Raji (cell line): ENCODE results near the gene KIF26B.

Experiments
- POLR2A ChIP-seq: IDR thresholded peaks from 2 replicates; pipeline ENCODE4 v1.6.1; 2011; ENCODE audit warnings: low read depth, low read length, control low read depth; ENCODE audit not compliant: insufficient read depth

KIF26B gene

DNA sequence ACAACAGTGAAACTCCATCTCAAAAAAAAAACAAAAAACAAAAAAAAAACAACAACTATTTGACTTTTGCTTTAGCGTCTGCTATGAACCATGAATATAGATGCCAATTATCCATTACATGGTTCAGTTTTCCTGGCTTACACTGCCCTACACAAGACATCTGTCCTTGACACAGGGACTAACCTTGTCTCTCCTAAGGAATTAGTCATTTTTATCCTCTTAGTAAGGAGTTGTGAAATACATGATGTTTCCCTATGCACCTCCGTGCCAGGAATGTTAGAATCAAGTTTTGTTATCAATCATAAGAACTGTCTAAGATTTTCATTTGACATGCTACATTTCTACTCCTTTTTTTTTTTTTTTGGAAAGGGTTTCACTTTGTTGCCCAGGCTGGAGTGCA, 241.8 kb downstream of the KIF26B start:
- no peak for TF ChIP-seq POLR2A

DNA sequence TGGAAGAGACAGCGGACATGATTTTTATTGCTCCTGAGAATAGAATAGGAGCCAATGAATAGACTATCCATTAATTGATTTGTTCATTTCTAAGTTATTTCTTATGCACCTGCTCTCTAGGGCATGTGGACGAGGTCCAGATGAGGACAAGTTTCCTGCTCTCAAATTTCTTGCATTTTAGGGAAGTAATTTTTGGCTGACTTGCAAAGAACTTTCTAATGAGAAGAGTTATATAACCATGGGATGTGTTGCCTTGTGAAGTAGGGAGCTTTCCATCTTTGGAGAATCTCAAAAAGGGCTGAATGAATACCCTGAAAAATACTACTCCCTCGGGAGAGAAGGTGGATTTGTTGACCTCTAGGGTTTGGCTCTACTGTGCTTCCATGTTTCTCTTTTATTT, 243.0 kb downstream of the KIF26B start:
- no peak for TF ChIP-seq POLR2A

DNA sequence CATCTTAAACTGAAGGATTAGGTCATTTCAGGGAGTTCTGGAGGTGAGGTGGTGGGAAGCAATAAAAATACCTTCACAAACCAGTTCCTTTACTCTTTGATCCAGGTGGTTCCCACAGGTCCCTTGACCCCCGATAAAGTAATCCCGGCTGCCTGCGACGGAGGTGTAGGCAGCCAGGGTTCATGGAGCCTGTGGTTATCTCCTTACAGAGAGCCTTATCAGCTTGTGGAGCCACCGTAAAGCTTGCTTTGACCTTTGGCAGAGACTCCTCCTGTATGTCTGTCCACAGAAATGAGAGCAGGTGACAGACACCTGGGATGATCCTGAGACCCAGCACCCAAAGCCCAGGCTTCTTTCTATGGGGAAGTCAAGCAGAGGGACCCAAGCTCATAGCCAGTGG, 243.4 kb downstream of the KIF26B start:
- TF ChIP-seq POLR2A: no peak

DNA sequence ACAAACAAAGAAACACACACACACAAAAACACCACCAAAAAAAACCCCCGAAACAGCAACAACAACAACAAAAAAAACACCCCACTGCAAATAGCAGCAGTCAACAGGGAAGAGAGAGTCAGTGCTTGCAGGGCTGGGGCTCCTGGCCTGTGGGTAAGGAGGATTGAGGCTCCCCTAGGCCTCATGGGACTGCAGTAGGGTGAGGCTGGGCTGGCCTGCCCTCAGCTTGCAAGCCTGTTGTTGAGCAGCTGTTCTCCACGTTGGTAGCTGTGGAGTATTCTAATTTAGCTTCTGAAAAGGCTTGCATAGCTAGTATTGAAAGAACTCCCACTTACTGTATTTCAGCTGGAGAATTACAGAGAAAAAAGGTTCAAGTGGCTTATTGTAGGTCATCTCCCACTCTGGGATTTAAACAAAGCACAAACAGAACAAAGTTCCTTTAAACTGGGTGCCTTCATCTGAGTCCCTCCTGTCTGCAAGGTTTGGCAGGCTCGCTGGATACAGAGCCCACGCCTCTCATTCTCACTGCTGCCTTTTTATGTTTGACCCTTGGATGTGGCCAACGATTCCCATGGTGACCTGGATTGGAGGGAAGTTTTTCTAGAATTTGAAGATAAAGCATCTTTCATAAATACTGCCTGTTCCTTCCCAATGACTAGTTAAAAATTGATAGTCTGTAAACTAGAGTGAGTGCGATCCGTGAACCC, 247.2 kb downstream of the KIF26B start:
- TF ChIP-seq POLR2A: no peak

DNA sequence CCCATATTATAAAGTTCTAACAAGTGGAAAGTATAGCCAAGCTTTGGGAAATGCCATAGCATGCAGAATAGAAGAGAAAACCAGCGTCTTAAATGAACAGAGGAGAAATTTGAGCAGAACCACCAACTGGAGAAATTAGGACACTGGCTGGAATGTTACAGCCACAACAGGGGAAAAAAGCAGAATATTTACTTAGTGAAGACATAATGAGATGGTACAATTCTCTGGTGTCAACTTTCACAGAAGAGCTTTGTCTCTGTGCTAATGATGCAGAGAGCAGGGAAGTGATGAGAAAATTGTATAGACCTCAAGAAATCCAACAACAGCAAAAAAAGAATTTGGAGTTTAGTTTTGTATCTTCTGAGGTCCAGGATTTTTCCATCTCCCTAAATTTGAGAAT, 249.7 kb downstream of the KIF26B start:
- no peak for TF ChIP-seq POLR2A

DNA sequence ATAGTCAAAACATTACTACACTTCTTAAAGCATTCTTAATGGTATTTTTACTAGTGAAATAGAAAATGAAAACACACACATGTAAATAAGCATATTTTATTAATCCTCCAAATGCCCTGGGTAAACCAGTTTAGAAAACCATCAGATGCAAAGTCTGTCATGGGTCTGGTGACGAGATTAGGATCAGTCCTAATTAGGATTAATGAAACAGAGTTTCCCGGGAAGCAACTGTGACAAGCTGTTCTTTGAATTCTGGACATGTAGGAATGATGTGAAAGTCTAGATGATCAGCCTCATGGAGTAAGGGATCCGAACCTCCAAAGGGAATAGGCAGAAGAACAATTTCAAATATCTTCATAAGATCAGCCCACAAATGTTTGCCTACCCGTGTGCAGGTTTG, 250.2 kb downstream of the KIF26B start:
- TF ChIP-seq POLR2A: no peak

DNA sequence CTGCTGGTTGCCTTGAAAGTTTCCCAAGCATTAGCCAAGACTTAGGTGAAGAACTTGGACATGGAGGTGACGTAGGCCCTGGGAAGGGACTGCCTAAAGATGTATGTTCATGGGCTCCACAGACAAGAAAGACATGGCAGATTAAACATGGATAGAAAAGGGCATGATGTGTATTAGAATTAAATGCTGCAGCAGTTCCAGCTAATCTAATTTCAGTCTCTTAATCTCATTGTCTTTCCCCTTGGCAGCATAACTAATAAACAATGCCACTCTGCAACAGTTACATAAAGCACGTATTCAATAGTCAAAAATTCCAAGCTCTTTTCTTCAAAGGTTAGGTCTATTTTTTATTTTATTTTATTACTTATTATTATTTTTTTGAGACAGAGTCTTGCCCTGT, 251.6 kb downstream of the KIF26B start:
- TF ChIP-seq POLR2A: no peak

DNA sequence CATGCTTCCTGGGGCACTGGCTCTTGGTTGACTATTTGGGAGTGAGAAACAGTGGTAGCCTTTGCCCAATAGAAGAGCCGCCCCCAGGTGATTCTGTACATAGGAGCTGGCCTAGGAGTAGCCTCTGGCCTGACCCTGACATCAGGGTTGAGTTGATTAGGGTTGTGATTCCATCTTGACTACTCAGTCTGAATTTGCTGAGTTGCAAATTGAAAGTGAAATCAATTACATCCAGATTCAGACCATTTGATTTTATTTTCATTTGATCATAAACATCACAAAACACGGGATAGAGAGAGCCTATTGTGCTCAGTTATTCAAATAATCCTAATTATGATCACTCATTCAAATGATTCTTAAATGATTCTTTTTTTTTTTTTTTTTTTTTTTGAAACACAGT, 253.2 kb downstream of the KIF26B start:
- TF ChIP-seq POLR2A: no peak

DNA sequence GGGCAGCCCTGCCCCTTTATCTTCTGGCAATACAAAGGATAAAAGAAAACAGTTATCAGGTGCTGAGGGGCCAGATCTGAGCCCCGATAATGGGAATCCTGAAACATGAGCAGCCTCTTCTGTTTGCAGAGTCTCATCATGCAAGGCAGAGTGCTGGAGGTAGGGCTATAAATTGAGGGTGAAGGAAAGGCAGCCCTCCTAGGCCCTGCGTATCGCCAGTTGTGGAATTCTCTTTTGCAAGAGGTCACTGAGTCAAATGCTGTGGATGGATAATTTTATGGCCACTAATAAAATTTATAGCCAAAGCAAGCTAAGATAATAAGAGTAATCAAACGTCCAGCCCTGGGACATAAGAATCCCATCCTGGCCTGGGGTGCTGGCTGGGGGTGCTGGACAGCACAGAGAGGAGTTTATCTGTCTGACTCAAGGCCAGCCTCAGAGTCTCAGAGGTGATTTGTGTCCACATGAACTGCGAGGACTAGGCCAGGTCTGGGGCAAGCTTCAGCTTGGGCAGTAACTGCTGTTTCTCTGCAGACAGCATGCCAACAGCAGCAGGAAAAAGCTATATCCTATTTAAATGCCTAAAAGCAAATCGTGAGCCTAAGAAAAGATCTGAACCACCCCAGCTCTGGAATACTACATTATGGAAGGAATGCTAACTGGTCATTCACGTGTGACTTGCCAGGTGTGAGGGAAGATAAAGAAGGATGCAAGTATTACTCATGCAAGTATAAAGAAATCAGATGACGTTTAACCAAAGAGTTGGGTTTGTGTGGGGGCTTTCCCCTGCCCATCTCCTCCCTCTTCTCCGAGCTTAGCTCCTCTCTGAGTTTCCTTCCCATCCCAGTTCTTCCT, 254.8 kb downstream of the KIF26B start:
- TF ChIP-seq POLR2A: no peak

DNA sequence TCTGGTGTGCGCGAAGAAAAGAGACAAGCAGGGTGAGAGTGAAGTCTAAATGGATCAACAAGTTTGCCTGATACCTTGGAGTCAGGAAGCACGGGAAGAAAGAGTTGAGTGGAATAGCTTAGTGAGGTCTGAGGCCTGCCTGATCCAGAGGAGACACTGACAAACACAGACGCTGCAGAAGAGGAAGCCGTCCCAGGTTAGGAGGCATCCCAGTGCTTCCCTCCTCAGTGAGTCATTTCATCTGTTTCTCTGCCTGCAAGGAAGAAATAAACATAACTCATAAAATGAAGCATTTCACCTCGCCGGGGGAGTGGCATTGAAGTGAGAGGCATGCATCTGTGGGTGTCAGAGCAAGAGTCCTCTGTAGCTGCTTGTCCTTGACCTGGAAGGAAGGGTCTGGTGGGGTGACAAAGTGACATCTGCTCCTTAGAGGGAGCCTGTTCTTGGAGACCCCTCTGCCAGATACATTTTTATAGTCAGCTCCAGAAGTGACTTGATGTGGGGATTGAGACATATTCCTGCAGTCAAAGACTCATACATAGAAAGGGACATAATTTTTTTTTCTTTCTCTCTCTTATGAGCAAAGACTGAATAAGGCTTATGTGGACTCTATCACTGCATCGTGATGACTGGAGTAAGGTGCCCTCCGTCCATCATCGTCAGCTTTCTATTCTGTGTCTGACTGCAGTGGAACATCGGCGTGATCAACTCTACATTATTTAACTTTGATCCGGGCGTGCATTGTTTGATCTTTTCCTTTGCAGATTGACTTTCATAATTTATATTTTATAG, 256.7 kb downstream of the KIF26B start:
- no peak for TF ChIP-seq POLR2A

DNA sequence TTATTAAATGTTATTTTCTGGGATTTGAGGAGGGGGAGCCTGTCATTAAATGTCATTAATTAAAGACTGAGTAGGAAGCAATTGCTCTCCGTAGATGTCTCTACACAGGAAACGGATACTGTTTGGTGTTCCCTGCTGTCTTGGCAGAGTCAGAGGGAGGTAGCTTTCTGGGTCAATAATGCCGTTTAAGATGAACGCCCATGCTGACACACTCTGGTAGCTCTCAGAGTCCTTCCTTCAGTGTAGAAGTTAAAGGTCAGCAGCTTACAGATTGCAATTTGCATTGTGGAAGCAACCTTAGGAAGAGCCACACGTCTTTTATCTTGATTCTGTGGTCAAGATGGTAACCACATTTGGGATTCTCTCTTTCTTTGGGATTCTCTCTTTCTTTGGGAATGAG, 257.5 kb downstream of the KIF26B start:
- no peak for TF ChIP-seq POLR2A

DNA sequence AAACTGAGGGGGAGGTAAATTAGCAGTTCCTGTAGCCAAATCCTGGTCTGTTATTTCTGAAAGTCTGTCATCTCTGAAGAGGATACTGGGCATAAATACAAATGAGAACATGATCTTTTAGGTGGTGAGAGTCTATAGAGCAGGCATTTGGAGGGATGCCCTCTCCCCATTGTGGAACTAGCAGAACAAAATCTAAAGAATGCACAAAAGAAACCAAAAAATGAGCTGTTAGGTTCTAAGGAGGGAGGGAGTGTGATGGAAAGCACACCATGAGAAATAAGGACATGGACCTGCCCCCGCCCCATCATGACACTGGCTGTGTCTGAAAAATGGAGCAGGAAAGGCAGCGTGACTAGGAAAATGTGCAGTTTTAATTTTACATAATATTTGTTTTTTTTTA, 262.0 kb downstream of the KIF26B start:
- TF ChIP-seq POLR2A: no peak

DNA sequence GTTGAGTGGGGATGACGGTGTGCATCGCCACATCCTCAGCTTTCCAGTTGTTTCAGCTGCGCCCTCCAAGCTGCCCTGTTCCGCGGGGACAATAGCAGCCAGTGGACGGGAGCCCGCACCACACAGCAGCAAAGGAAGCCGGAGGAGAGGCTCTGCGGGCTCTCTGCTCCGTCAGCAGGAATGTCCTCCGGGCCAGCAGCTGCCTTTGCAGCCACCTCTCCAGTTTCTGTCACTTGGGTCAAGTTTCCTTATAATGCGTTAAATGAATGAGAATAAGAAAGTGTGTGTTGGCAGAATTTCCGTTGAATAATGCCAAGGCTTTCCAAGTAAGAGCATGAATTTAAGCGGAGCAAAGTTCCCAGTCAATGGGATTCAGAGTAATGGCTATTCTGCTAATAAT, 263.3 kb downstream of the KIF26B start:
- no peak for TF ChIP-seq POLR2A

DNA sequence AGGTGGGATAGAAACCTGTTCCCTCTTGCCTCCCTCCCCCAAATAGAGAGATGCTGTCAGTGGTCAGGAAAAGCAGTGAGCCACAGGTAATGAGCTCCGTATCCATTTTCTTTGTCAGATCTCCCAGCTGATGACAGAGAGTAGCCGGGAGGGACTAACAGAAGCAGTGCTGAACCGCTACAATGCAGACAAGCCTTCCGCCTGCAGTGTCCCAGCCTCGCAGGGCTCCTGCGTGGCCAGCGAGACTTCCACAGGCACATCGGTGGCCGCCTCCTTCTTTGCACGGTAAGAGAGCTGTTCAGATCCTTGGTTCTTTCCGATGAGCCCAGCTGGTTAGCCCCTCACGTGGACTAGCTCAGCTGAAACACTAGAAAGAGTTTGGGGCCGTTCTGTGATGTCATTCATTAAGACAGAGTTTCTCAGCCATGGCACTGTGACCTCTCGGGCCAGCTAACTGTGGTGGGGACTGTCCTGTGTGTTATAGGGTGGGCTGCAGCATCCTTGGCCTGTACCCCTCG, 264.7 kb downstream of the KIF26B start:
- no peak for TF ChIP-seq POLR2A

DNA sequence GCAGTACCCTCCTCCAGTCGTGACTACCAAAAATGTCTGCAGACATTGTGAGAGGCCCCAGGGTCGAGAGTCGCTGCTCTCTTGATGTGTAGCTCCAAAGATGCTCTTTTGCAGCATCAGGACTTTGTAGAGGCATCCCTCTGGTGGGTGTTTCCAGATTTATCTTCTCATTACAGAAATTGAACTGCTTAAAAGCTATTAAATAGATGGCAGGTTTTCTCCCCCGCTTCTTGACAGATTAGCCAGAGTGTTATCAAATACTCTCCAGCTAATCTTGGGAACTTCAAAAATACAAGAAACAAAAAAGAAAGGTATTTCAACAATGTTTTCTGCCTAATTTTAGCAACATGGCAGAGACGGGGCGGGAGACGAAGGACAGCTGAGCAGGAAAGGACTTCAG, 265.2 kb downstream of the KIF26B start:
- no peak for TF ChIP-seq POLR2A

DNA sequence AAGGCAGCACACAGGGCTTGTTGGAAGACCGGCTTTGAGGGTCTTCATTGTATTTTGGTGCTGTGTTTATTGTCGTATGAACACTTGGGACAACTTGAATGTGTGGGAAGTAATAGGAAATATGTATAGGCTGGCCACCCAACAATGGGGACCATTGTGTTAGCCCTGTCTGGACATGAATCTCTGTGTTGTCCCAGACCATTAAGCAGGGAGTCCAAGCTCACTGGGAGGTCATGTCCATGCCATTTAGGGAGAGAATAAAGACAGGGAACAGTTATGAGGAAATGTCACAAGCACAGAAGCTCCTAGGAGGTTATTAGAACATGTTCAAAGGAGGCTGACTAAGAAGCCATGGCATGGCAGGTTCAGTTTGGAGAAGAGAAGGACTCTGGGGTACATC, 266.1 kb downstream of the KIF26B start:
- TF ChIP-seq POLR2A: no peak

DNA sequence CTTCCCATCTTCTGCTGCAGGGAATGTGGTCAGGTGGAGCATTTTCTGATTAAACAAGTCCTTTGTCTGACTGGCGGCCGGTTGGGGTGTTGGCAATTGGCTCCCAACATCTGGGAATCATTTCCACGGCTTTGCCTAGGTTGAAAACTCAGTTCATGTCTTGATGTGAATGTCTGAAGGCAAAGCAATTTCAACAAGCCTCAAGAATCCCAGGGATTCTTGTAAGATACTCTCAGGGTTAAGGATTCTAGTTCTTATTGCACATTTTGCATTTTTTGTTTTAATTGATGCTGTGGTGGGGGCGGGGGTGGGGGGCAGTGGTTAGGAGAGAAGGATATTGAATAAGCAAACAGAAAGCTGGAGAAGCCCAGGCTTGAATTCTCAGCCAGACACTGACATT, 273.9 kb downstream of the KIF26B start:
- no peak for TF ChIP-seq POLR2A
